ENCODE measurements around the gene AMDHD1.

The AMDHD1 gene, protein sequence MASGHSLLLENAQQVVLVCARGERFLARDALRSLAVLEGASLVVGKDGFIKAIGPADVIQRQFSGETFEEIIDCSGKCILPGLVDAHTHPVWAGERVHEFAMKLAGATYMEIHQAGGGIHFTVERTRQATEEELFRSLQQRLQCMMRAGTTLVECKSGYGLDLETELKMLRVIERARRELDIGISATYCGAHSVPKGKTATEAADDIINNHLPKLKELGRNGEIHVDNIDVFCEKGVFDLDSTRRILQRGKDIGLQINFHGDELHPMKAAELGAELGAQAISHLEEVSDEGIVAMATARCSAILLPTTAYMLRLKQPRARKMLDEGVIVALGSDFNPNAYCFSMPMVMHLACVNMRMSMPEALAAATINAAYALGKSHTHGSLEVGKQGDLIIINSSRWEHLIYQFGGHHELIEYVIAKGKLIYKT

DNA sequence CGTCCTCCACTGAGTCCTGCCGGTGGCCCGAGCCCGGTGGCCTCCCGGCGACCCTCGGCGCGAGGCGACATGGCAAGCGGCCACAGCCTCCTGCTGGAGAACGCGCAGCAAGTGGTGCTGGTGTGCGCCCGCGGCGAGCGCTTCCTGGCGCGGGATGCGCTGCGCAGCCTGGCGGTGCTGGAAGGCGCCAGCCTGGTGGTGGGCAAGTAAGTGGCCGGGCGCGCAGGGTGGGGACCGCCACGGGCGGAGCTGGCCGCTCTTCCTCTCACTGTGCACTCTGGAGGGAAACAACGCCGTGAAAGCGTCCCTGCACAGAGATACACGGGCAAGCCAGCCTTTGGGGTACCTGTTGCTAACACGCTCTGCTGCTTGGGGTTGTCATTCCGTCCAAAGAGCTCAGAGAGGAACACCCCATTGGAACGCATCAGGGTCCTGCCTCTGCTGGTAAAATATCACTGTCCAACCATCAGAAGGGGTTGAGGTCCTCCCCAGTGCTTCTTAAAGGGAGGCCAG, at the start of gene AMDHD1:
TSS of gene AMDHD1 (plus strand) at position 2 of the 513 bp plus-strand sequence. CDS start at position 70, 68 bp downstream.
- TF ChIP-seq ZNF274 (IDR thresholded peaks at IDR 0.05; ENCODE audit: low read depth, low read length), result no peak

DNA sequence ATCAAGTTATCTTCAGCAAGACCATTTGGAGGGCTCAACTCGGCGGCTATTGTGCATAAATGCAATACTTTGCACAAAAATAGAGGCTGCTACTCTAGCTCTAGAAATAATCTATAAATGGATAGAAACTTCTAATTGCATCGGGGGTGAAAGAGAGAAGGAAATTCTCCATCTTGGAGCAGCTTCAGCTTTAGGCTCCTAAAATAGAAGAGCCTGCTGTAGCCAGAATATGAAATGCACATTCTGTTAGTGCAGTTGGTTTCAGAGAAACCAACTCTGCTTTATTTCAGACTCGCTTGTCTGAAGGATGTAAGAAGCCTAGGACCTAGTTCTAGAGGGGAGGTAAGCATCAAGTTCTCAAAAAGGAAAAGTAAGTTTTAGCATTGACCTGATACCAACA, 46.3 kb upstream of the AMDHD1 start:
- TF ChIP-seq ZNF274 (IDR thresholded peaks at IDR 0.05; ENCODE audit: low read depth, low read length), result no peak
- no peak overlapping the region for H3K4me3 ChIP-seq (ENCODE audit: low read length)

More for the DNA sequence above, at the start of gene AMDHD1:
- peak within 1 kb of the TSS; percentile 70 for H3K4me3 ChIP-seq (ENCODE audit: low read length)

DNA sequence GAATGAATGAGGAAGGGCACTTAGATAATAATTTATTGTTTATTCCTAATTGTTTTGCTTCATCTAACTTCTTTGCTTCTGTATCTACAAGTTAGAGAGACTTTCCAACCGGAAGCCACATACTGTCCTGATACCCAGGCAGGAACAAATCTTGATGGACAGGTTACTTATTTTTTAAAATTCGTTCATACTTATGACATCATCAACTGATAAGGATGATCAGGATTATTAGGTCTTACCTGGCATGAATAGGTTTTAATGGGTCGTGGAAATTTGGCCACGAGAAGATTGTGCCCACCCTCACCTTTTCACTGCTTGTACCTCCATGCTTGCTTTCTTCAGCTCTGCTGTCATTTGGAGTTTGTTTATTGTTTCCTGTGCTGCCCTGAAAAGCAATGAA, 45.0 kb upstream of the AMDHD1 start:
- TF ChIP-seq ZNF274 (IDR thresholded peaks at IDR 0.05; ENCODE audit: low read depth, low read length), result no peak
- H3K4me3 ChIP-seq (ENCODE audit: low read length), result no peak overlapping the region

DNA sequence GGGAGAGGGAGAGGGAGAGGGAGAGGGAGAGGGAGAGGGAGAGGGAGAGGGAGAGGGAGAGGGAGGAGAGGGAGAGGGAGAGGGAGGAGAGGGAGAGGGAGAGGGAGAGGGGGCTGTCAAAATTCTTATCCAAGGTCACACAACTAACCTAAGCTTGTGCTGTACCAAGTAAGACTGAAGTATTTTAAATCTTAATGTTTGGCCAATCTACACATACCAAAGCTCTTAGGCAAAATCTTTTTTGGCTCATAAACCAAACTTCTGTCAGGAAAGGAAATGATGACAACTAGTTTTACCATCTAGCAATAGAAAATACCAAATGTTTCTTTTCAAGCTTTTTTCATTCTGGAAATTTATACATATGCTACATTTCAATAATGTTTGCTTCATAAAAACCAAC, 34.6 kb upstream of the AMDHD1 start:
- no peak for TF ChIP-seq ZNF274 (IDR thresholded peaks at IDR 0.05; ENCODE audit: low read depth, low read length)
- no peak overlapping the region for H3K4me3 ChIP-seq (ENCODE audit: low read length)

DNA sequence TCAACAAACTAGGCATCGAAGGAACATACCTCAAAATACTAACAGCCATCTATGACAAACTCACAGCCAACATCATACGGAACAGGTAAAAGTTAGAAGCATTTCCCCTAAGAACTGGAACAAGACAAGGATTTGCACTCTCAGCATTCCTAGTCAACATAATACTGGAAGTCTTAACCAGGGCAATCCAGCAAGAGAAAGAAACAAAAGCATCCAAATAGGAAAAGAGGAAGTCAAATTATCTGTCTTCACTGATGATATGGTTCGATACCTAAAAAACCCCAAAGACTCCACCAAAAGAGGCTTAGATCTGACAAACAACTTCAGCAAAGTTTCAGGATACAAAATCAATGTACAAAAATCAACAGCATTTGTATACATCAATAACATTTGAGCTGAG, 33.3 kb upstream of the AMDHD1 start:
- H3K4me3 ChIP-seq (ENCODE audit: low read length), result no peak overlapping the region

DNA sequence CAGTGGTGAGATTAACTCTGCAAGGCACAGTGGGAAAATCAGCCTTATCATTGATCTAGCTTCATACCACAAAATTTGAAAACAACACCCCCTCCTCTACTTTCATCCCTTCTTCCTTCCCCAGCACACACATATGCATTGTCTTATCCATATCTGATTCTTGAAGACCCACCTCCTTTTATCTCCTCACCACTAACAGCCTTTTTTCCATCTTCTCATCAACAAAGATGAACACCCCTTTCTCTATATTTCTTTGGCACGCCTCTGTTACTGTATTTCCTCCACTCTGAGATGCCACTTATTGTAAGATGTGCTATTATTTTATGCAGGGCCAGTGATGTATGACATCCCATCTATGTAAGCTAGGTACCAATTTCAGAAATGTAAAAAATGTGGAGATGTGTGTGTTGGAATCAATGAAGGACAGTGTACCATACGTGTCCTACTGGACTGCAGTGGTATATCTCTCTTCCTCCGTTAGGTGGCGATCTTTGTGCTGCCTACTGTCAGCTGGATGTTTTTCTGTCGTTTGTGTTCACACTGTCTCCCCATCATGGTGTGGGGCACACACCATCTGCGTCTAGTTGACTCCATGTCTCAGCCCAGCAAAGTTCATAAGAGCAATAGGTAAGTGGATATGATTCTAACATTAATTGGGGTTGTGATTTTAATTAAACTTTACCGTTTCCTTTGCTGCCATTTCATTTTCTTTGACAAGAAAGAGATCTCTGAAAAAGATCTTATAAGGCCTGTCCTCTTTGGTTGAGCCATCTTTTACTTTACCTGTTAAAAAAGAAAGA, 24.7 kb upstream of the AMDHD1 start:
- TF ChIP-seq ZNF274 (IDR thresholded peaks at IDR 0.05; ENCODE audit: low read depth, low read length), result no peak
- no peak overlapping the region for H3K4me3 ChIP-seq (ENCODE audit: low read length)

More for the DNA sequence above, 33.3 kb upstream of the AMDHD1 start:
- no peak for TF ChIP-seq ZNF274 (IDR thresholded peaks at IDR 0.05; ENCODE audit: low read depth, low read length)

DNA sequence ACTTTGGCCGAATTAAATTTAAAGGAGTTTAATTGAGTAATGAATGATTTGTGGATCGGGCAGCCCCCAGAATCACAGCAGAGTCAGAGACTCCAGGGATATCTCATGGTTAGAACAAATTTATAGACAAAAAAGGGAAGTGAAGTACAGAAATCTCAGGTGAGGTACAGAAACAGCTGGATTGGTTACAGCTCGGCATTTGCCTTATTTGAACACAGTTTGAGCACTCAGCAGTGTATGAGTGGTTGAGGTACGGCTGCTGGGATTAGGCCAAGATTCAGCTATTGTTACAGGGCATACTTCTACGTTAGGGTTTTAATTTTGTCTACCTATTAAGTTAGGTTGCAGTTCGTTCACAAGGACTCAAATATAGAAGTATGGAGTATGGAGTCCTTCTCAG, 24.0 kb upstream of the AMDHD1 start:
- no peak for TF ChIP-seq ZNF274 (IDR thresholded peaks at IDR 0.05; ENCODE audit: low read depth, low read length)
- no peak overlapping the region for H3K4me3 ChIP-seq (ENCODE audit: low read length)

DNA sequence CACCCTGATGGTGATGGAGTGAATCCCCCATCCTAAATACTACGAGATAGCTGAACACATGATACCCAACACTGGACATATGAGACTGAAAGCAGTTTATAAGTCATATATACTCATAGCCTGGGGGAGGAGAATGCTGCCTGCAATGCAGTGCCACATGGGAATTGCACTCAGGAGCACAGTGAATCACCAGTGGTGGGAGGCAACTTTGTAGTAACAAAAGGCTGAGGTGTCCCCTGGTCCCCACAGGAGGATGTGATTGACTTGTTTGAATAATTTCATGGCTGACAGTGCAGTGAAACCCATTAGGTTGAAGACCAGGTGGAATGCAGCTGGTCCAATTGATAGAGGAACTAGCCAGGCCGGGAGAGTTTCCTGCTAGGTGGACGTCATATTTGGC, 20.9 kb upstream of the AMDHD1 start:
- TF ChIP-seq ZNF274 (IDR thresholded peaks at IDR 0.05; ENCODE audit: low read depth, low read length), result no peak
- no peak overlapping the region for H3K4me3 ChIP-seq (ENCODE audit: low read length)

DNA sequence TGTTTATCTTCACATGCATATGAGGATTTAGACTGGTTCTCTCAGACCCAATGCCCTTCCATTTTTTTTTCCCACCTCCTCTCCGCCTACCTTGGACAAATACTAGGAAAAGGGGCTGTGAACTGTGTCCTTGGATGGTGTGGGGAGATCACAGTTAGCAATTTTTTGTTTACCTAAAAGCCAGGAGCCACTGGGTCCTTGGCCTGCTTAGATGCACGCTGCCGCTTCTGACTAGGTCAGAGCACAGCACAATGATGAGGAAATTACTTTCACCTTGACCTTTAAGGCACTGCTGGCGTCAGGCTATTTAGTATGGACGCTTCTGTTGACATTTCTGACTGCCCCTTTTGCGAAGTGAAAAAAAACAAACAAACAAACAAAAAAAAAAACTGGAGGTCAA, 2.6 kb upstream of the AMDHD1 start:
- no peak for TF ChIP-seq ZNF274 (IDR thresholded peaks at IDR 0.05; ENCODE audit: low read depth, low read length)
- H3K4me3 ChIP-seq (ENCODE audit: low read length), result no peak overlapping the region

DNA sequence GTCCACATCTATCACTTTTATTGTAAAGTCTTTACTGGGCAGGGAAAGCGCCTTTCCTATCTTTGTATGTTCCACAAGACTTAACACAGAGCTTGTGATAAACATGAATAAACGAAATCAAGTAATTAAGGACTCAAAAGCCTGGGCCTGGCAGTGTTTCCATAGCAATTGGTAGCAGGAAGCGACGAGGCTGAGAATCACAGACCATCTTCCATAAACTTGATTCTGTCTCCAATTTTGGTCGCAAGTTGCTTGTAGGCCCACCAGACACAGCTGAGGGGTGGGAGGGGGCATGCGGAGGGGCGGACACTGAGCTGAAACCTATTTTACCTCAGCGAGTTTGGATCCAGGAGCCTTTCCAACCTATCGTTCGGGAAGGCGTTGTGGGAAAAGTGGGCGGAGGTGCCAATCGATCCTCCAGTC, 1.0 kb upstream of the AMDHD1 start:
- H3K4me3 ChIP-seq (ENCODE audit: low read length), result peak overlapping the region; percentile 70
- no peak for TF ChIP-seq ZNF274 (IDR thresholded peaks at IDR 0.05; ENCODE audit: low read depth, low read length)

DNA sequence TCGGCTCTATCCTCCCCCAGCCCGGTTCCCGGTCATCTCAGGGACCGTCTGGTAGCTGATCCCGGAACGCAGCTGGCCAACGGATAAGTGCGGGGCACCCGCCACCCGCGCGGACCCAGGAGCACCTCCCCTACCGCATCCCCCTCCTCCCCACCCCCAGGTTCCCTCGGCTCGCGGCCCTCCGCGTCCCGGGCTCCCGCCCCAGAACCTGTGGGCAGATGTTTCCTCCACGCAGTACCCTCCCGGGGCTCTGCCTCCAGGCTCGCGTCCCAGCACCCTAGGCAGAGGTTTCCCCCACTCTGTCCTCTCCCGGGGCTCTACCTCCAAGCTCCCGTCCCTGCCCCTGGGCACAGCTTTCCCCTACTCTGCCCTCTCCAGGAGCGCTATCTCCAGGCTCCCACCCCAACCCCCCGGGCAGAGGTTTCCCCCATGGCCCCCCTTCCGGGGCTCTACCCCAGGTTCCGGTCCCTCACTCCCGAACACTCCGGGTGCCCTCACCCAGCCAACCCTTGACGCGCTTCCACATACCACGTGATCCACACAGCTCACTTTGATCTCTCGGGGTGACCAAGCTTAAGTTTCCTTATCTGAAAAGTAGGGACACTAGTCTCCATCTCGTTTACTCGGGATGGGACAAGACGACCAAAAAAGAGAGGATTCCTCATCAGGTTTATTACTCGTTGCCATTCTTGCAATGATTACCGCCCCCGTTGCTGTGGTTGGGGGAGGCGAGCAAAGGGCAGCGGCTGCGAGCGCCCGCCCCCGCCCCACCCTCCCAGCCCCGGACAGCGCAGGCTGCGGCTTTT, 404 bp upstream of the AMDHD1 start, which contains the start of gene CCDC38:
TSS of gene CCDC38 (minus strand) at position 91 of the 806 bp plus-strand sequence. CDS start 6,105 bp downstream, outside the sequence.
- no peak for TF ChIP-seq ZNF274 (IDR thresholded peaks at IDR 0.05; ENCODE audit: low read depth, low read length)
- peak within 1 kb of the TSS; percentile 70 for H3K4me3 ChIP-seq (ENCODE audit: low read length)

DNA sequence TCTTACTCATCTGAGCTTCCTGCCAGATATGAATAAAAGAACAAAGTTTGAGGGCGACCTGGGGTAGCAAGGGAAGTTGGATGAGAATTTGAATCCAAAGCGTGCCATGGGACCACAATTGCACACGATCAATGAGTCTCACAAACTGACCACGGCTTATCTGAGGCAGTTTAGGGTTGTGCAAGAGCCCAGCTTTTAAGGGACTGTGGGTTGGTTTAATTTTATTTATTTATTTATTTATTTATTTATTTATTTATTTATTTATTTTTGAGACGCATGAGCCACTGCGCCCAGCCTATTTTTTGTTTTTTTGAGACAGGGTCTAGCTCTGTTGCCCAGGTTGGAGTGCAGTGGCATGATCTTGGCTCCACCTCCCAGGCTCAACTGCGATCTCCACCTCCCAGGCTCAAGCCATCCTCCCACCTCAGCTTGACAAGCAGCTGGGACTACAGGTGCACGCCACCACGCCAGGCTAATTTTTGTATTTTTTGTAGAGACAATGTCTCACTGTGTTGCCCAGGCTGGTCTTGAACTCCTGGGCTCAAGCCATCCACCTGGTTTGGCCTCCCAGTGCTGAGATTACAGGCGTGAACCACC, 1.1 kb downstream of the AMDHD1 start:
- no peak overlapping the region for H3K4me3 ChIP-seq (ENCODE audit: low read length)
- TF ChIP-seq ZNF274 (IDR thresholded peaks at IDR 0.05; ENCODE audit: low read depth, low read length), result no peak

DNA sequence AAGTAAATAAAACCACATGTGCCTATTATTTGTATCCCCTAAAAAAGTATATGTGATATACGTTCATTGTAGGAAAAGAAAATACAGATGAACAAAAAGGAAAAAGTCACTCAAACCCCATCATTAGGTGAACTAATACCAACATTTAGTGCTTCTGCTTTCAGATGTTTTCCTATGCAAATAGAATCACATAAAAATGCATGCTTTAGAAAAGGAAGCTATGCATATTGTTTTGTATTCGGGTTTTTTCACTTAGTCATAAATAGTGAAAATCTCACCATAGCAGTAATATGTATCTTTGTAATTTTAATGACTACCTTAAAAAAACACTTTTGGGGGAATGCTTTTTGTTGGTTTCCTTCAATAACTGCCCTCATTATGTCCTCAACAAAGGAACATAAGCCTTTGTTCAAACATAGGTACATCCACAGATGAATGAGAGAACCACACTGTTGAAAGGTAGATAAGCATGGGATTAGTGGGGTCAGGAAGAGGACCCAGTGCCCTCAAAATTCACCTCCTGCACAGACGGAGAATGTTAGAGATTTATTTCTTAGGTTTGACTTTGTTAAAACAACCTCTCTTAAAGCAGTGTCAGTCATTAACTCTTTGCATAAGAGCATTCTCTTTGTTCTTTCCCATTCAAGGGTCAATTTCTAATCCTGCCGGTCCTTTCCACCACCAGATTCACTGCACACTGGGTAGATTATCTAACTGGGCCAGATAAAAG, 6.5 kb downstream of the AMDHD1 start:
- H3K4me3 ChIP-seq (ENCODE audit: low read length), result no peak overlapping the region
- no peak for TF ChIP-seq ZNF274 (IDR thresholded peaks at IDR 0.05; ENCODE audit: low read depth, low read length)
